DMS53 treated with DMSO at 0.1 percent for 48 hours (cell line): ENCODE results near the gene FAM107B.

Source experiments
- DNase-seq: peaks from one replicate; lab custom pipeline; 2025; ENCODE audit not compliant: unreplicated experiment; lab: John Stamatoyannopoulos, UW

The FAM107B gene

DNA sequence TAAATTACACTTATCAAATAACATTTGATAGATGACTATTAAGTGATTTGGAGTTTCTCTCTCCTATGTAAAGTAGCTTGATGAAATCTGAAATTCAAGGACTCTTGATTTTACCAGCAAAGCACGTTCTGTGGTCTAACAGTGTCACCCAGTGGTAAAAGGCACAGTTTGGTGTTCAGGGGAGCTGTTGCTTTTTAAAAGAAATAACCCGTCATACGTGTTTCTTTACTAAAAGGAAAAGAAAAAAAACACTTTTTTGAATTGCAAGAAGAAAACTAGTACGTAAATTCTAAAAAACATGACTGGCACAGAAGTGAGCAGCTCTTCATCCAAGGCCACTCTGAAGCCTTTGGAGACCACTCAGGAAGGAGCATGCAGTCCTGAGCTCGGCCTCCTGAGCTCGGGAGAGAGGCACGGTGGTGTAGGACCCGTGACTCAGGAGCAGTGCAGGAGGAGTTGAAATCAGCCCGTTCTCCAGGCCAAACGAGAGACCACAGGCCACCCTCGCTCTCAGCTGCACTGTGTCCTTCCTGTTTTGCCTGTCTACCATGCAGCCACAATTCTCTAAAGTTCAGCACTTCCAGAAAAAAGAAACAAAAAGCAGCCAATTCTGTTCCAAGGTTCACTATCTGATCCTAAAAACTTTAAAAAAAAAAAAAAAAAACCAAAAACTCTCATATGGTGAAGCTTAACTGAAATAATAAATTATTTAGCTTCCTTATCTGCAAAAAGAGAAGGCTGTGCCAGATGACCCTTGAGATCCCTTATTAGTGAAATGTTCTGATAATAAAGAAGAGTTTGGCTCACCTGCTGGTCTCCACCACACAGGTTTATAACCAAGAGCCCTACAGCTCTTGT lies 231.4 kb downstream of the FAM107B start:
- no peak for DNase-seq

DNA sequence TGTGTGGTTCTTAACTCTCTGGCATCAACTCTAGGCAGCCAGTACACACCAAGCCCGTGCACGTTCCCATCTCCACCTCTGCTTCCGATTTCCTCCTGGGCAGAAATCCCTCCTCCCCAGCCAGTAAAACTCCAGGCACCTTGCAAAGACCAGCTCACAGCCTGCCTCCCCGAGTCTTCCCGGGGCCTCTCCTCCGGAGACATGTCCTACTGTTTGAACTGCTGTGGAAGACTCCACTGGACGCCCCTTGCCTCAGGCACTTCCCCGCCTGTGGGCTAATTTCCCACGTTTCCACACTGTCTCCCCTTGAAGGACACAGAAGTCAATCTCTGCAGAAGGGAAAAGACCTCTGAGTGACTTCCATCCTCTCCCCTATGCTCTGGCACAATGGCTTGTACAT lies 233.3 kb downstream of the FAM107B start:
- DNase-seq, result no peak

DNA sequence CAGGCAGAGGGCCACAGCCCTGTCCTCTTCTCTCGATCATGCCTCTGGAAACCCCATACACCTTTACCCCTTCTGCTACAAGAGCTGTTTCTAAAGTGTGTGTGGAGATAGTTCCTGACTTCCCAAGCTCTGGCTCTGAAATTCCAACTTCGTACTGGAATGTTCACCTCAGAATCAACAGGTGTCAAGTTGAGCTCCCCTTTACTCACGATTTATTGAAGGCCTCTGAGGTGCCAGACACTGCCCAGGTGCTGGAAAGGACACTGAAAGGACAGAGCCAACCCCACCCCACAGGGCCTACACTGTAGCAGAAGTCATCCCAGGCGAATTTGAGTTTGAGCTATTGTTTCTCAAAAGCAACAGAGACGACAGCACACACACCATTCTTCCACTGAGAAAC lies 234.1 kb downstream of the FAM107B start:
- DNase-seq, result no peak

GRCh38 chr10:14540062-14540461 lies 234.6 kb downstream of the FAM107B start:
- DNase-seq, result no peak

- no peak for DNase-seq
Observed at GRCh38 chr10:14539176-14539575, 235.5 kb downstream of the FAM107B start.

DNA sequence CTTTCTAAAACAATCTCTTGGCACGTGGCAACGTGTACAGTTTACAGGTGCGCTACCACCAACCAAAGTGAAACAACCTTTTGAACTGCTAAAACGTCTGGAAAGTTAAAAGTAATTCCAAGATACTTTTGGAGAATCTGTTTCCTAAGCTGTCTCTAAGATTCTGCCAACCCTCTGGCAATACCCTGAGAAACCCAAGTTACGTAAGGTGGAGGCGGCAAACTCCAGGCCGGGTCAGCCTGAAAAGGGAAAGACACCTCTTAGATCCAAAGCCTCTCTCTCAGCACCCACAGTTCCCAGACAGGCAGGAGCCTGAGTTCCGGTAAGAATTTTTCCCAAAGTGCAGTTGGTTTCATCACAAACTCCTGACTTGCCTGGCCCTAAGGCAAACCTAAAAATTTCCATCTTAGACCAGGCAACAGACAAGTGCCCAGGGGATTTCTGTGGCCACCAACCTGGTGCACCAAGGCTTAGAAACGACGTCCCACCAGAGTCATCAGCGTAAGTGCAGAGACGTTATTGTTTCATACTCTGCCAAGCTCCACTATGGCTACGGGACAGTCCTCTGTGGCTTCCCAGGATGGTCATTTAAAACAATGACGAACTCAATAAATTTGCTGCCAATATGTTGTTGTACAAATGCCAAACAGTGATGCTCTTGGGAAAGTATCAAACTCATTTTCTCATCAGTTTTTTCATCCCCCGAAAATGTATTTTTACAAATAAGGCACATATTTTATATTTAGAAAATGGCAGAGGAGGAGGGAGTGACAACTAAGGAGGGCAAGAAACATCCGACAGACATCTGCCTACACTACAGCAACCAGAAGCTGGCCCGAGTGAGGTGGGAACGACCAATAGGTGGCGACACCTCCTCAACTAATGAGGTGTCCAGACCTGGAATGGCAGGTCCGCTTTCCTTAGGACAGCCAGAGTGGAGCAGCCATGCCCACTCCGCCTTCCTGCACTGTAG lies 238.2 kb downstream of the FAM107B start:
- peak; percentile 61 for DNase-seq

DNA sequence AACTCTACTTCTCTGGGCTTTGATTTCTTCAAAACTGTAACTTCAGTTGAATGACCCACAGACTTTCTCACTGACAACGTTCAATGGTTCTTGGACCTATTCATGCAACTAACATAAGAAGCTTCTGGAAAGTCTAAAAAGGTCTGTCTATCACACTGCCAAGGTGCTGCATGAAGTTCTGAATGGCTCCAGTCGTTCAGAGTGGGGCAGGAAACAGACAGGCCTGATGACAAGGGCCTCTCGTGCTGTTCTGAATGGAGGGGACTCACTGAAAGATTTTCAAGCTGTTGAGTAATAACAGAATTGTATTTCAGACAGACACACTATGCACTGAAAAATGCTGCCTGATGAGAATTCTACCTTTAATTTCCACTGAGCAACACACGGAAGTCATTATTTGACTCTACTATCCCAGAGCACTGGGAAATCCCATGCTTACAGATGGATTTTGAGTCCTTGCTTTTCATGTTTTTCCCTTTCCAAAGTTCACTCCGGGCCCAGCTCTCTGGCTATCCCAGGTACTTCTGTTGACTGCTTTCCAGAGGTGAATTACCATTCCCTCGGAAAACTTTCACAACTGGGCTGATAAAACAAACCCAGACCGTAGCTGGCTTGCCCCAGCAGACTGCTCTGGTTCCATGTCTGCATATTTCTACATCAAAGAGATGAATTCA lies 239.1 kb downstream of the FAM107B start:
- DNase-seq, result no peak

DNA sequence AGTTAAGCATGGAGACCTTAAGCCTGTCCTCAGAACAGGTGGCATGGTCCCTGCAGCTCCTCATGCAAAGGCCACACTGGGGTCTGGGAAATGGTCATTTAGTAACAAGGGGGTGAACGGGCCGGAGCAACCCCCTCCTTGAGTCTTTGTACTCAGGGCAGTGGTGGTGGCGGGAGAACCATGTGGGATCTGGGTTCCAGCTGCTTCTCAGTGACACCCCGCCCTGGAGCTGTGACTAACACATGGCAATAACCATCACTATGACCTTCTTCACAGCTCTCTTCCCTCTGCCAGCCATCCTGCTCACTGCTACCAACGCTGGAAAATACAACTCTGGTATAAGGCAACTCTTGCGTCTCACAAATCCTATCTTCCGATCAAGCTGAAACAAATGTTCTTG lies 240.5 kb downstream of the FAM107B start:
- no peak for DNase-seq

DNA sequence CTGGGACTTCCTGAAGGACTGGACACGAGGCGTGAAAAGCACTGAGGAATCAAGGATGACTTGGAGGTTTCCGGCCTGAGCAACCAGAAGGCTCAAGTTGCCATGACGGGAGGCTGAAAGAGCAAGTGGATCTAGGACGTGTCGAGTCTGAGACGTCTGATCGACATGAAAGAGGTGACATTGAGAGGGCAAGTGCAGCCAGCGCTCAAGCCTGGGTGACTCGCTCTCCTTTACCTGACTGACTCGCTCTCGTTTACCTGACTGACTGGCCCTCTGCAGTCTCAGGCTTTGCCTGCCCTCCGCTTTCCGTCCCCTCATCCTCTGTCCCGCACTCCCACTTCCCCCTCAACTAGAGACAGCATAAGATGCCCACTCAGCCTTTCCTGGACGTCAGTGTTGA lies 241.4 kb downstream of the FAM107B start:
- DNase-seq, result no peak

- DNase-seq, result no peak
Observed at GRCh38 chr10:14532473-14533251, 242.0 kb downstream of the FAM107B start.

DNA sequence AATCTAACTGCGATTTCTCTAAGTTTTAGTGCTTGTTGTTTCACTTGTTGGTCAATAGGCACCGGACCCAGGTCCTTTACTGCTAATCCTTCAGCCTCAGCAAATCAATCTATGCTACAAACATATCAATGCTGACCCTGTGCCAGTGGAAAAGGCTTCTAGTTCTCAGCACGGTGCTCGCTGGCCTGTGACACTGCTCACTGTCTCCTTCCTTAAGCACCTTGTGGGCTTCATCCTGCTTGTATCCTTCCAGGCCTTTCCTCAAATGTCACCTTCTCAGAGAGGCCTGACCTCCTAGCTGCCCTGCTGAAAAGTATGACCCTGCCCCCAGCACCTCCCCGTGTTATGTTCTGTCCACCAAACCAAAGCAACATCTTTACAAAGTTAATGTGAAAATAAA lies 242.7 kb downstream of the FAM107B start:
- DNase-seq, result no peak

DNA sequence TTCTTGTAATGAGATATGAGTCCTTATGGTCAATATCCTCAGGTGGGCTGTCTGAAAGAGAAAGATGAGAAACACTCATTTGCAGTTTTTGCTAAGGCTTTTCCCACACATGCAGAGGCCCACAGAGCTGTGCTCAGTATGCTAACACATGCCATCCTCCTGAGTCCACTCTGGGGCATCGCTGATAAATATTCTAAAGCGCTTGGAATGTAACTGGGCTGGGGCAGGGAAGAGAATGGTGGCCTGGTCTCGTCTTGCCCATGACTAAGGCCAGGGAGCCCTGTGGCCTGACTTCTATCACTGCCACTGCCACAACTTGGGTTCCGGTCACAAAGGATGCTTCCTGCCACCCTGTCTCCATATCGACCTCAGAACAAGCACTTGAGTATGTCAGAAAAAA lies 244.2 kb downstream of the FAM107B start:
- no peak for DNase-seq

DNA sequence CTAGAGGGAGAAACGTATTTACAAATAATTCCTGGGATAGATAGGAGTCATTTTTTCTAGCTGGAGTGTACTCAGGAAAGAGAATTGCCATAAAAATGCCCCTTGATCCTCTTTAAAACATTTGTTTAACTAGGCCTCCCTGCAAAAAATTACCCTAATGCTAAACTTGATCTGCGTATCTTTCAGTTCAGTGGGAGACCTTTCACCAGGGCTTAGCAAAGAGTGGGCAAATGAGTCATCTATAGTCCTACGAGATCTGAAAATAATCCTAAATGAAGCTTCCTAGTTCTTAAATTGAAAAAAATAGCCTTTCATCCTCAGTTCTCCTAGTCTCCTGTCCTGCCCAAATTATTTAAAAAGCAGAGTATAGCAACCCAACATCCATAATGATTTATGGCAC lies 245.3 kb downstream of the FAM107B start:
- no peak for DNase-seq

GRCh38 chr10:14528450-14528849 lies 246.2 kb downstream of the FAM107B start:
- no peak for DNase-seq

DNA sequence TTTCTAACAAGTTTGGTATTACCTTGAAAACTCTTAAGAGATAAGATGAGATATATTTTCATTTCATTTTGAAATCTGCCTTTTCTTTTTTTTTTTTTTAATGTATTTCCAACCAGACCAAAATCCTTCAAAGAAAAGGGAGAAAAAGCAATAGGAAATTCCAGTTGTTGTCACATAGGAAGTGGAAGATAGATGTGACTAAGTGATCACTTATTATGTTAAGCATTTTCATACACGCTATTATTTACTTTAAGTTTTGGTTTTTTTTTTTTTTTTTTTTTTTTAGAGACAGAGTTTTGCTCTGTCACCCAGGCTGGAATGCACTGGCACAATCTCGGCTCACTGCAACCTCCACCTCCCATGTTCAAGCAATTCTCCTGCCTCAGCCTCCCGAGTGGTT lies 246.8 kb downstream of the FAM107B start:
- DNase-seq, result no peak

DNA sequence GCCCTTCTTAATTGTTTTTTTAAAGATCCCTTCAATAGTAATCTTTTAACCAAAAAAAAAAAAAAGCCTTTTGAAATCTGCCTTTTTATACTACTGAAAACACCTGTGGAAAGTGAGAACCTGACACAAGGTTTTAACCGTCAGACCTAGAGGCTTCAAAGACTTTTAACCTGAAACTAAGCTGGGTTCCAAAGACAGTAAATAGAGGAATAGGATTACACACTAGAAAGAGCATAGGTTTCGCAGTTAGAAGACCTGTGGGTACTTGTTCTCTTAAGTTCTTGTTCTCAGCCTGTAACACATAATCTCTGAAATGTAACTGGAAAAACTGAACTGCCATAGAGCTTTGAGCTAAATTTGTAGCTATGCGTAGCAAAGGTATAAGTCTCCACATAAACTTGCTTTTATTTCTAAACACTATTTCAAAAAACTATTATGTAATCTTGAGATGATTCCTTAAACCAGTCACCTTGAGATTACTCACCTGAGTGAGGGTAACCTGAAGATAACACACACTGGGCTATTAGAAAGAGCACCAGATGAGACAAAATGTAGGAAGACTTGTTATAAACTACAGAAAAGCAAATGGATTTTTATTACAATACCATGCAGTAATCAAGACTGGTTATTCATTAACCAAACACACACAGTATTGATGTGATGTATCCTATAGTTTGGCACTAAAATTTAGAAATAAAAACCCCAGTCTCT lies 247.4 kb downstream of the FAM107B start:
- DNase-seq, result peak; percentile 20

DNA sequence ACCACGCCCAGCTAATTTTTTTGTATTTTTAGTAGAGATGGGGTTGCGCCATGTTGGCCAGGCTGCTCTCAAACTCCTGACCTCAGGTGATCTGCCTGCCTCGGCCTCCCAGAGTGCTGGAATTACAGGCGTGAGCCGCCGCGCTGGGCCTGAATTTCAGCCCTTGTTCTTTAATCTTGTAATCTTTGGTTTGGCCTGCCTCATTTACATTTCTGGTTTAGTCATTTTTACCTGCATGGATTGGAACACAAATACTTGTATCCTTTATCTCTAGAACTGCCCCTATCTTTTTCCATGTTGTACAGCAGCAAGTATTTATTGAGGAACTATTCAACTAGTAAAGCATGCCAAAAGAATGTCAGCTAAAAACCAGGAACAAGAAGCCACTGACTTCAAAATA lies 248.4 kb downstream of the FAM107B start:
- DNase-seq, result no peak

- no peak for DNase-seq
Observed at GRCh38 chr10:14524691-14525324, 249.9 kb downstream of the FAM107B start.

GRCh38 chr10:14523286-14523685 lies 251.4 kb downstream of the FAM107B start:
- no peak for DNase-seq

GRCh38 chr10:14519785-14520184 lies 254.9 kb downstream of the FAM107B start:
- no peak for DNase-seq
